Spinal cord (tissue), 10 donors: ENCODE data around the gene SRSF1. TPM values are rescaled to one million over a fixed set of nuclear protein-coding genes. Genes with fewer than 3 reads are reported as not detected.
"Not testable (repeated sequence)": the region's sequence is repeated elsewhere in the genome, so short reads cannot be mapped to it uniquely, and the experiment has no call there.

Experiments
- DNase-seq, 6 donors: peaks; one replicate each; pipeline versions ENCODE4 v3.0.0 to v3.0.0-alpha.2; 2013 to 2015; ENCODE audit warnings: low spot score in 6 of 6, low read depth in 4 of 6
- H3K27ac ChIP-seq: one replicate; pipeline ENCODE4 v1.5.1; 2013; ENCODE audit warnings: low read depth, low read length, control low read depth
- H3K27me3 ChIP-seq: one replicate; pipeline ENCODE4 v1.6.1; 2013; ENCODE audit warnings: low read length; ENCODE audit not compliant: control insufficient read depth, insufficient read depth
- H3K36me3 ChIP-seq: one replicate; pipeline ENCODE4 v1.6.1; 2013; ENCODE audit warnings: low read length; ENCODE audit not compliant: control insufficient read depth, insufficient read depth
- H3K4me1 ChIP-seq: one replicate; pipeline ENCODE4 v1.6.1; 2013; ENCODE audit warnings: low read length; ENCODE audit not compliant: control insufficient read depth, insufficient read depth
- H3K4me3 ChIP-seq: one replicate; pipeline ENCODE4 v1.5.1; 2013; ENCODE audit warnings: low read depth, low read length, control low read depth
- H3K9me3 ChIP-seq: one replicate; pipeline ENCODE4 v1.6.1; 2013; ENCODE audit warnings: low read length; ENCODE audit not compliant: control insufficient read depth, insufficient read depth
- WGBS: methylation state at CpG from one replicate; pipeline ENCODE4 v1.1.5; 2013; ENCODE audit warnings: missing lambda C conversion rate; ENCODE audit not compliant: insufficient coverage; 5-methylcytosine and 5-hydroxymethylcytosine counted together
- polyA plus RNA-seq, 2 donors: library from polyadenylated mRNA; unstranded; fragments of 120-200 nt; gene quantifications; one replicate each; pipeline ENCODE4 v1.2.1, GENCODE V29; 2013; ENCODE audit not compliant: insufficient read length in 2 of 2
- total RNA-seq, 2 donors: library from RNA; depleted of rRNA in 1 of 2; stranded (reverse); fragments of 120-200 nt in 1 of 2; fragments of >200 nt in 1 of 2; gene quantifications; one replicate each; pipeline versions ENCODE4 v1.2.3 to v1.2.4, GENCODE V29; 2013 to 2014
- donor health status: healthy.

The SRSF1 gene
- total and polyA plus RNA-seq, 4 donors: 200 to 234 (median 218) TPM

- H3K27ac ChIP-seq: peak overlapping the region; percentile 37
- H3K4me3 ChIP-seq: no peak overlapping the region
- 10% methylated on average over 1 of the region's 4 CpGs for WGBS
Observed at GRCh38 chr17:57984261-57984890, 22.7 kb downstream of the SRSF1 start.

GRCh38 chr17:57983446-57983845 is 23.6 kb downstream of the SRSF1 start:
- Histone ChIP-seq H3K27ac (no peak overlapping the region), H3K36me3 (peaks cover 11% of the 10 kb centered on the region), H3K4me3 (no peak overlapping the region), H3K4me1 (peaks cover 7% of the 10 kb centered on the region), H3K9me3 (no peaks in the 10 kb centered on the region), H3K27me3 (no peaks in the 10 kb centered on the region)
- no CpG with 5 or more reads among the region's 1 CpG for WGBS
- no peak for DNase-seq

More at GRCh38 chr17:57984261-57984890, 22.7 kb downstream of the SRSF1 start:
- Histone ChIP-seq H3K36me3 (peaks cover 4% of the 10 kb centered on the region), H3K27me3 (no peaks in the 10 kb centered on the region), H3K4me1 (peaks cover 14% of the 10 kb centered on the region), H3K9me3 (no peaks in the 10 kb centered on the region)
- DNase-seq: no peak

GRCh38 chr17:57982452-57983170 is 24.4 kb downstream of the SRSF1 start:
- no peak overlapping the region for H3K4me3 ChIP-seq
- peaks cover 6% of the 10 kb centered on the region for H3K4me1 ChIP-seq
- no peaks in the 10 kb centered on the region for H3K9me3 ChIP-seq
- no peak overlapping the region for H3K27ac ChIP-seq
- H3K27me3 ChIP-seq: no peaks in the 10 kb centered on the region
- H3K36me3 ChIP-seq: peaks cover 17% of the 10 kb centered on the region
- DNase-seq: no peak
- 81% methylated on average over 10 of the region's 14 CpGs for WGBS

- WGBS: no CpG with 5 or more reads among the region's 4 CpGs
- no peaks in the 10 kb centered on the region for H3K9me3 ChIP-seq
- no peak overlapping the region for H3K4me3 ChIP-seq
- H3K36me3 ChIP-seq: peaks cover 34% of the 10 kb centered on the region
- H3K27me3 ChIP-seq: no peaks in the 10 kb centered on the region
- peaks cover 6% of the 10 kb centered on the region for H3K4me1 ChIP-seq
- no peak overlapping the region for H3K27ac ChIP-seq
- no peak for DNase-seq
Observed at GRCh38 chr17:57980522-57980921, 26.5 kb downstream of the SRSF1 start.

- no peak overlapping the region for H3K4me3 ChIP-seq
- H3K36me3 ChIP-seq: peaks cover 43% of the 10 kb centered on the region
- WGBS: no CpG with 5 or more reads among the region's 1 CpG
- H3K4me1 ChIP-seq: peaks cover 6% of the 10 kb centered on the region
- H3K9me3 ChIP-seq: no peaks in the 10 kb centered on the region
- DNase-seq: no peak
- H3K27ac ChIP-seq: no peak overlapping the region
- H3K27me3 ChIP-seq: no peaks in the 10 kb centered on the region
Observed at GRCh38 chr17:57979076-57979475, 28.0 kb downstream of the SRSF1 start.

- Histone ChIP-seq H3K36me3 (peaks cover 43% of the 10 kb centered on the region), H3K27me3 (no peaks in the 10 kb centered on the region)
Observed at GRCh38 chr17:57976594-57976993, 30.5 kb downstream of the SRSF1 start.

GRCh38 chr17:57975044-57975443 is 32.0 kb downstream of the SRSF1 start:
- Histone ChIP-seq H3K27me3 (no peaks in the 10 kb centered on the region), H3K27ac (no peak overlapping the region), H3K9me3 (no peaks in the 10 kb centered on the region), H3K36me3 (peaks cover 43% of the 10 kb centered on the region), H3K4me3 (no peak overlapping the region), H3K4me1 (peaks cover 3% of the 10 kb centered on the region)
- DNase-seq: no peak
- no CpG with 5 or more reads among the region's 1 CpG for WGBS

More at GRCh38 chr17:57976594-57976993, 30.5 kb downstream of the SRSF1 start:
- no peak for DNase-seq
- Histone ChIP-seq H3K4me1 (no peaks in the 10 kb centered on the region), H3K4me3 (no peak overlapping the region), H3K27ac (no peak overlapping the region), H3K9me3 (no peaks in the 10 kb centered on the region)
- 85% methylated on average over 1 of the region's 3 CpGs for WGBS

- not testable (repeated sequence) for DNase-seq, H3K4me1 ChIP-seq, H3K9me3 ChIP-seq, H3K4me3 ChIP-seq, H3K27me3 ChIP-seq, H3K27ac ChIP-seq
- H3K36me3 ChIP-seq: peaks cover 38% of the 10 kb centered on the region
- WGBS: 85% methylated on average over 3 of the region's 4 CpGs
Observed at GRCh38 chr17:57974053-57974824, 32.8 kb downstream of the SRSF1 start.

- no peak for DNase-seq
- WGBS: no CpG with 5 or more reads among the region's 1 CpG
- Histone ChIP-seq H3K4me1 (peaks cover 3% of the 10 kb centered on the region), H3K27me3 (no peaks in the 10 kb centered on the region), H3K4me3 (no peak overlapping the region), H3K36me3 (peaks cover 22% of the 10 kb centered on the region), H3K9me3 (no peaks in the 10 kb centered on the region), H3K27ac (no peak overlapping the region)
Observed at GRCh38 chr17:57972151-57972550, 34.9 kb downstream of the SRSF1 start.
